Stimulated activated CD8-positive, alpha-beta memory T cell treated with anti-CD3 and anti-CD28 coated beads, Interleukin-12 subunit alpha, Interleukin-12 subunit beta, amount 100 ng/mL, for 24 hours (primary cell): Measurements from ENCODE around the gene ZCCHC7.
"Not testable (repeated sequence)": the region's sequence is repeated elsewhere in the genome, so short reads cannot be mapped to it uniquely, and the experiment has no call there.

Source experiments
- DNase-seq: peaks from one replicate; pipeline ENCODE4 v3.0.0-alpha.2; 2020; ENCODE audit errors: extremely low read depth

ZCCHC7 gene

GRCh38 chr9:37251452-37251851 is 131.1 kb downstream of the ZCCHC7 start:
- no peak for DNase-seq

- no peak for DNase-seq
These were observed 133.1 kb downstream of the ZCCHC7 start for GRCh38 chr9:37253377-37253937.

- no peak for DNase-seq
These were observed 134.8 kb downstream of the ZCCHC7 start for GRCh38 chr9:37255187-37255586.

- no peak for DNase-seq
These were observed 135.8 kb downstream of the ZCCHC7 start for GRCh38 chr9:37255944-37256862.

- no peak for DNase-seq
These were observed 139.6 kb downstream of the ZCCHC7 start for GRCh38 chr9:37259951-37260350.

GRCh38 chr9:37262410-37262809 is 142.0 kb downstream of the ZCCHC7 start:
- DNase-seq = no peak

- DNase-seq = no peak
These were observed 144.2 kb downstream of the ZCCHC7 start for GRCh38 chr9:37264539-37264938.

- DNase-seq = no peak
These were observed 146.3 kb downstream of the ZCCHC7 start for GRCh38 chr9:37266630-37267029.

GRCh38 chr9:37269221-37269620 is 148.8 kb downstream of the ZCCHC7 start:
- DNase-seq = no peak

GRCh38 chr9:37271679-37272078 is 151.3 kb downstream of the ZCCHC7 start:
- DNase-seq = no peak

GRCh38 chr9:37273595-37273994 is 153.2 kb downstream of the ZCCHC7 start:
- DNase-seq = no peak

GRCh38 chr9:37281541-37281940 is 161.2 kb downstream of the ZCCHC7 start:
- DNase-seq = no peak

- DNase-seq = no peak
These were observed 163.5 kb downstream of the ZCCHC7 start for GRCh38 chr9:37283730-37284325.

- DNase-seq = no peak
These were observed 164.3 kb downstream of the ZCCHC7 start for GRCh38 chr9:37284636-37285035.

GRCh38 chr9:37286530-37287175 is 166.3 kb downstream of the ZCCHC7 start:
- DNase-seq = no peak

- no peak for DNase-seq
These were observed 166.9 kb downstream of the ZCCHC7 start for GRCh38 chr9:37287317-37287716.

GRCh38 chr9:37289631-37290030 is 169.3 kb downstream of the ZCCHC7 start:
- no peak for DNase-seq

- DNase-seq = no peak
These were observed 170.1 kb downstream of the ZCCHC7 start for GRCh38 chr9:37290366-37290939.

GRCh38 chr9:37290940-37291485 is 170.6 kb downstream of the ZCCHC7 start:
- DNase-seq = no peak

GRCh38 chr9:37291612-37292238 is 171.4 kb downstream of the ZCCHC7 start:
- not testable (repeated sequence) for DNase-seq

GRCh38 chr9:37292896-37293295 is 172.5 kb downstream of the ZCCHC7 start:
- DNase-seq = no peak
